ENCODE results near the gene SGCA. TPM values are rescaled to one million over a fixed set of nuclear protein-coding genes. Genes with fewer than 3 reads are reported as not detected.

Gene SGCA
- 2.4 TPM for polyA plus RNA-seq (2013, experiment 1 of 2)
- 1.3 TPM for polyA plus RNA-seq (2013, experiment 2 of 2)

DNA sequence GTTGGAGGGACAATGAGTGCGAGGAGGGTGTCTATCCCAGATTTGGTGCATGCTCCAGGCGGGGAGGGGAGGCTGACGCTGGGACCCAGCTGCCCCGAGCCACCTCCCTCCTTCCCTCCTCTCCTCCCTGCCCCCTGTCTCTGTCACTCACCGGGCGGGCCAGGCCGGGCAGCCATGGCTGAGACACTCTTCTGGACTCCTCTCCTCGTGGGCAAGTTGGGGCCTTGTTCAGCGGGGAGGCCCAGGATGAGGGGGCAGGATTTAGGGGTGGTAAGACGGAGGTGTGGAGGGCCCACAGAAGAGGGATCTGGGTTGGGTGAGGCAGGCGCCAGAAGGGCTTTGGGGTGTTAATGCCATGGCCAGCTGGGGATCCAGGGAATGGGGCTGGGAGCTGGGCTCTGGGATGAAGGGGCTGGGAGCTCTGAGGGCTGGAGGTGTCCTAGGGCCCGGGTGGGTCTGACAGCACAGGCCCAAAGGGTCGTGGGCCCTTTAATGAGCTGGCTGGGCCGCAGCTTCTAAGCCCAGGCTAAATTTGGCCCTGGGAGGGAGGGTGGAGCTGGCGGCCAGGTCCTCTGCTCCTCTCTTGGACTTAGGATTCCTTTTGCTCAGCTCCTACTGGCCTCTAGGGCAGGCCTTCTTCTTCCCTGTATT lies at the start of gene SGCA:
TSS of gene SGCA (plus strand) at position 139 of the 651 bp plus-strand sequence. CDS start at position 175, 36 bp downstream.
- H3K27ac ChIP-seq (ENCODE audit: low read depth, low read length, severe bottlenecking), result no peak within 1 kb of the TSS
- H3K36me3 ChIP-seq (ENCODE audit: control insufficient read depth, insufficient read depth, low read length), result no peaks in the 10 kb centered on the region
- WGBS, 2 experiments (ENCODE audit: insufficient coverage in 2 of 2), result 41 to 54% methylated on average over 6 to 7 of the region's 15 CpGs

DNA sequence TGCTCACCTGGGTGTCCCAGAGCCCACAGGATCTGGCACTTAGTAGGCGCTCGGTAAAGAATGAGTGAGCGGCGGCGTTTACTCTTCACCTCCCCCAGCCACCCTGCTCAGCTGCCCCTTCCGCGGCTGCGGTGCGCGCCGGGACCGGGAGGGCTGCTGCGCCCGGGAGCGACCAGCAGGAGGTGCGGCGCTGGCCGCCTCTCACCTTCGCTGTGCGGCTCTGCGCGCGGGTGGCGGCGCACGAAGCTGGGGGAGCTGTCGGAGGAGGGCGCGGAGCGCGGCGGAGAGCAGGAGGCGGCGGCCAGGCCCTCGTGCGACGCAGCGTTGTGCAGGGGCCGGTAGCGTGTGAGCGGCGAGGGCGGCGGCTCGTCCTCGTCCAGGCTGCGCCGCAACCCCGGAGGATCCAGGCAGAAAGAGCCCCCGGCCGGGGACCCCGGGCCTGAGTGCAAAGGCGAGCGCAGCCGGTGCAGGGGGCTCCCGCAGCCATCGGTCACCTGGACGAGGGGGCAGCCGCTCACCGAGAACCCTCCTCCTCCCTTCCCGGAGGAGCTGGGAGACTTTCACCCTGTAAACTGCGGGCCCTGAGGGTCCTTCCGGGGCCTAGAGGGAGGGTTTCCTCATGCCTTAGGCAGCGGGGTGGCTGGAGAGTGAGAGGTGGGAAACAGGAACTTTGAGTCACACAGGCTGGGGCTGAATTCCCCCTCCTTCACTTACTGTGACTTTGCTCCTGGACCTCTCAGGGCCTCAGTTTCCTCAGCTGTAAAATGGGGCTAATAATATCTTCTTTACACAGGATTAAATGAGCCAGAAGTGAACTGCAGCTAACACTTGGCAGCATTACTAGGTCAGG lies 48.4 kb upstream of the SGCA start:
- Histone ChIP-seq H3K27ac (ENCODE audit: low read depth, low read length, severe bottlenecking) (no peak overlapping the region), H3K4me3 (ENCODE audit: extremely low read depth, insufficient read depth, low read length, poor library complexity, severe bottlenecking) (peak overlapping the region; percentile 14), H3K4me1 (ENCODE audit: control insufficient read depth, insufficient read depth, low read length, poor library complexity, severe bottlenecking) (peaks cover 4% of the 10 kb centered on the region), H3K9me3 (ENCODE audit: control insufficient read depth, low read length) (no peaks in the 10 kb centered on the region), H3K36me3 (ENCODE audit: control insufficient read depth, insufficient read depth, low read length) (peaks cover 17% of the 10 kb centered on the region)
- WGBS, 2 experiments (ENCODE audit: insufficient coverage in 2 of 2), result 5 to 7% methylated on average over 48 to 50 of the region's 64 CpGs

More for the DNA sequence above, at the start of gene SGCA:
- Histone ChIP-seq H3K4me3 (ENCODE audit: extremely low read depth, insufficient read depth, low read length, poor library complexity, severe bottlenecking) (no peak within 1 kb of the TSS), H3K9me3 (ENCODE audit: control insufficient read depth, low read length) (no peaks in the 10 kb centered on the region), H3K4me1 (ENCODE audit: control insufficient read depth, insufficient read depth, low read length, poor library complexity, severe bottlenecking) (peaks cover 9% of the 10 kb centered on the region)

DNA sequence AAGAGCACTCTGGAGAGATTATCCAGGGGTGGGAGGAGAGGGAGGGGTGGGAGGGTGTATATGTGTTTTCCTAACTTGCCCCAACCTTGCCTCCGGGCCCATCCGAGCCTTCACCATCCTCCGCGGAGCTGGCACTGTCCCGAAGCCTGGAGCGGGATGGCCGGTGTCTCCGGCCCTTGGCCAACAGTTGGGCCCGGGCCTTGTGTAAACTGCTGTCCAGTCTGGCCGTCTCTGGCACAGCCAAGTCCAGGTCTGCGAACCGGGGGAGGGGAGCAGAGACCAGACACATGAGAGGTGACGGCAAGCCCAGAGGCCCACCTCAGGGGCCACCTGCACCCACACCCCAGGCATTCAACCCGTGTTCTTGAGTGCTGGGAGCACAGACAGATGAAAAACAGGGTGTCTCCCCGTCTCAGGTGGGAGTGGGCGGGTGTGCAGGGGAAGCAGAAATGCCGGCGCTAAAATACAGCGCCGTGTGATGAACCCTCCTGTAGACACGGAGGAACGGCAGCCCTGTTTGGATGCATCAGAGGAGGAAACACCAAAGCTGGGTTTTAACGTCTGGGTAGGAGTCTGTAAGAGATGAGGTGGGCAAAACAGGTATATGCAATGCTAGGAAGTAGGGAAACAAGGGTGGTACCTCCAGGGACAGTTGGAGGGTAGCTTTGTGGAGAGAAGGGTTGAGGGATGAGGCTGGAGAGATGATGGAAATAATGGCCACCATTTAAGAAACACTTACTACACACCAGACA lies 47.6 kb upstream of the SGCA start:
- Histone ChIP-seq H3K4me3 (ENCODE audit: extremely low read depth, insufficient read depth, low read length, poor library complexity, severe bottlenecking) (no peak overlapping the region), H3K27ac (ENCODE audit: low read depth, low read length, severe bottlenecking) (no peak overlapping the region), H3K9me3 (ENCODE audit: control insufficient read depth, low read length) (no peaks in the 10 kb centered on the region), H3K36me3 (ENCODE audit: control insufficient read depth, insufficient read depth, low read length) (peaks cover 17% of the 10 kb centered on the region), H3K4me1 (ENCODE audit: control insufficient read depth, insufficient read depth, low read length, poor library complexity, severe bottlenecking) (peaks cover 4% of the 10 kb centered on the region)
- WGBS, 2 experiments (ENCODE audit: insufficient coverage in 2 of 2), result 95 to 96% methylated on average over 18 to 21 of the region's 23 CpGs

- H3K9me3 ChIP-seq (ENCODE audit: control insufficient read depth, low read length), result no peaks in the 10 kb centered on the region
- peaks cover 11% of the 10 kb centered on the region for H3K36me3 ChIP-seq (ENCODE audit: control insufficient read depth, insufficient read depth, low read length)
- H3K4me3 ChIP-seq (ENCODE audit: extremely low read depth, insufficient read depth, low read length, poor library complexity, severe bottlenecking), result no peak overlapping the region
- H3K4me1 ChIP-seq (ENCODE audit: control insufficient read depth, insufficient read depth, low read length, poor library complexity, severe bottlenecking), result peaks cover 9% of the 10 kb centered on the region
- H3K27ac ChIP-seq (ENCODE audit: low read depth, low read length, severe bottlenecking), result no peak overlapping the region
- WGBS, 2 experiments (ENCODE audit: insufficient coverage in 2 of 2), result 91 to 95% methylated on average over 4 of the region's 4 CpGs
Measured at GRCh38 chr17:50118828-50119218, 47.0 kb upstream of the SGCA start.

- no peak overlapping the region for H3K4me3 ChIP-seq (ENCODE audit: extremely low read depth, insufficient read depth, low read length, poor library complexity, severe bottlenecking)
- H3K36me3 ChIP-seq (ENCODE audit: control insufficient read depth, insufficient read depth, low read length), result peaks cover 3% of the 10 kb centered on the region
- no peaks in the 10 kb centered on the region for H3K9me3 ChIP-seq (ENCODE audit: control insufficient read depth, low read length)
- peaks cover 9% of the 10 kb centered on the region for H3K4me1 ChIP-seq (ENCODE audit: control insufficient read depth, insufficient read depth, low read length, poor library complexity, severe bottlenecking)
- no peak overlapping the region for H3K27ac ChIP-seq (ENCODE audit: low read depth, low read length, severe bottlenecking)
- 91 to 93% methylated on average over 5 of the region's 7 CpGs for whole genome bisulfite sequencing, 2 experiments (ENCODE audit: insufficient coverage in 2 of 2)
Measured at GRCh38 chr17:50120475-50121253, 45.1 kb upstream of the SGCA start.

- WGBS, 2 experiments (ENCODE audit: insufficient coverage in 2 of 2), result 65 to 74% methylated on average over 3 of the region's 3 CpGs
- Histone ChIP-seq H3K27ac (ENCODE audit: low read depth, low read length, severe bottlenecking) (no peak overlapping the region), H3K36me3 (ENCODE audit: control insufficient read depth, insufficient read depth, low read length) (no peaks in the 10 kb centered on the region), H3K4me3 (ENCODE audit: extremely low read depth, insufficient read depth, low read length, poor library complexity, severe bottlenecking) (no peak overlapping the region), H3K9me3 (ENCODE audit: control insufficient read depth, low read length) (no peaks in the 10 kb centered on the region), H3K4me1 (ENCODE audit: control insufficient read depth, insufficient read depth, low read length, poor library complexity, severe bottlenecking) (peaks cover 9% of the 10 kb centered on the region)
Measured at GRCh38 chr17:50122945-50123344, 42.9 kb upstream of the SGCA start.

DNA sequence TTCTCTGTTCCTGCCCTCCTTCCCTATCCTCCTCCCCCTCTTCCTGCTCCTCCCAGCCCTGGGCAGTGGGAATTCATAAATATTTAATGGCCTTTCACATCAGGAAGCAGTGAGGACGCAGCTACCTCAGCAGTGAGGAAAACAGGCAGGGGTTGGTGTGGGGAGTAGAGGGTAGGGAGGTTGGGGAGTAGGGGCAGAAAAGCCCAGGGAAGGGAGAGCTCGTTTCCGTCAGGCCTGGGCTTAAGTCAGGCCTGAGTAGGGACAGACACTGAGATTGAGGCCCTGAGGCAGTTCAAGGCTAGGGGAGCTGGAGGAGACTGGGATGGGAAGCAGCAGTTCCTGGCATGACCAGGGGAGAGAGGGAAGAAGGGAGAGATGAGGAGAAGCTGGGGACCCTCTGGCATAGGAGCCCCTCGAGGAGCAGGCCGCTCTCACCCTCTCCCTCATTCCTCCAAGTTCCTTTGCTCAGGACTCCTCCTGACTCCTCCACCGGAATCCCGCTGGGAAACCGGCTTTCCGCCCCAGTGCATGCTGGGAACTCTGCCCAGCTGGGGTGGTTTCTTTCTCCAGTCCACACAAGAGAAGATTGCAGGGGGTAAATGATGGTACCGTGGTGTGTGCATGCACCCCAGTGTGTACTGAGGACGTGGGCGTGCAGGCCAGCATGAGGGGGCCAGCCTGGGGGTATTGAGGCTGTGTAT lies 42.0 kb upstream of the SGCA start:
- Histone ChIP-seq H3K9me3 (ENCODE audit: control insufficient read depth, low read length) (no peaks in the 10 kb centered on the region), H3K4me3 (ENCODE audit: extremely low read depth, insufficient read depth, low read length, poor library complexity, severe bottlenecking) (no peak overlapping the region), H3K36me3 (ENCODE audit: control insufficient read depth, insufficient read depth, low read length) (no peaks in the 10 kb centered on the region), H3K4me1 (ENCODE audit: control insufficient read depth, insufficient read depth, low read length, poor library complexity, severe bottlenecking) (peaks cover 12% of the 10 kb centered on the region), H3K27ac (ENCODE audit: low read depth, low read length, severe bottlenecking) (peak overlapping the region; percentile 24)
- 41 to 46% methylated on average over 6 to 9 of the region's 12 CpGs for WGBS, 2 experiments (ENCODE audit: insufficient coverage in 2 of 2)

DNA sequence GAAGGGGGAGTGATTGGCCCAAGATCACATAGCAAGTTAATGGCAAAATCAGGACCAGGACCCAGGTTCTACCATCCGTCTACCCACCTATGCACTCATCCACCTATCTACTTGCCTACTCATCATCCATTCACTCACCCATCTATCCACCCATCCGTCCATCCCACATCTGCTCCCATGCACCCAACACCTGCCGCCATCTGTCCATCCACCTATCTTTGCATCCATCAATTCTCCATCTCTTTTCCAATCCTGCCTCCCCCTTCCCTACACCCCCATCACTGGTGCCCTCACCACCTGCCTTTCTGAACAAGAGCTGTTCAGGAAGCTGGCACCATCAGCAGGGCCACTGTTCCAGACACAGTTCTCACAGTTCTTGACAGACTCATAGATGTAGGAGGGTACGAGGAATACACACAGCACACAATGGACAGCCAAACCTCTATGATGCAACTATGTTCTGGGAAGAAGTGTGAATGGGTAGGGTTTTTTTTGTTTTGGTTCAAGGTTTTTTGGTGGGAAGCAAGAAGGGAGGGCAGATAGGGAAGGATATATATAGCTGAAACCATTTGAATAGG lies 40.3 kb upstream of the SGCA start:
- Histone ChIP-seq H3K27ac (ENCODE audit: low read depth, low read length, severe bottlenecking) (no peak overlapping the region), H3K9me3 (ENCODE audit: control insufficient read depth, low read length) (no peaks in the 10 kb centered on the region)
- 98 to 100% methylated on average over 3 of the region's 4 CpGs for WGBS, 2 experiments (ENCODE audit: insufficient coverage in 2 of 2)

GRCh38 chr17:50127697-50128361 lies 38.0 kb upstream of the SGCA start:
- Histone ChIP-seq H3K4me3 (ENCODE audit: extremely low read depth, insufficient read depth, low read length, poor library complexity, severe bottlenecking) (peak overlapping the region; percentile 58), H3K27ac (ENCODE audit: low read depth, low read length, severe bottlenecking) (peak overlapping the region; percentile 29)
- WGBS, 2 experiments (ENCODE audit: insufficient coverage in 2 of 2), result 55 to 67% methylated on average over 2 to 4 of the region's 6 CpGs

More for the DNA sequence above, 40.3 kb upstream of the SGCA start:
- H3K4me1 ChIP-seq (ENCODE audit: control insufficient read depth, insufficient read depth, low read length, poor library complexity, severe bottlenecking), result peaks cover 13% of the 10 kb centered on the region
- no peaks in the 10 kb centered on the region for H3K36me3 ChIP-seq (ENCODE audit: control insufficient read depth, insufficient read depth, low read length)
- H3K4me3 ChIP-seq (ENCODE audit: extremely low read depth, insufficient read depth, low read length, poor library complexity, severe bottlenecking), result no peak overlapping the region

More at GRCh38 chr17:50127697-50128361, 38.0 kb upstream of the SGCA start:
- no peaks in the 10 kb centered on the region for H3K9me3 ChIP-seq (ENCODE audit: control insufficient read depth, low read length)
- peaks cover 19% of the 10 kb centered on the region for H3K4me1 ChIP-seq (ENCODE audit: control insufficient read depth, insufficient read depth, low read length, poor library complexity, severe bottlenecking)
- no peaks in the 10 kb centered on the region for H3K36me3 ChIP-seq (ENCODE audit: control insufficient read depth, insufficient read depth, low read length)
